D721Med (cell line): ENCODE results near the gene PCBP4.
A peak's percentile ranks its signal among the peaks of the same experiment; 100 is the strongest.

Experiments
- DNase-seq: peaks from one replicate; pipeline ENCODE4 v3.0.0; 2011; ENCODE audit warnings: low spot score; ENCODE audit not compliant: insufficient read length
- FAIRE-seq: peaks from 2 replicates; lab custom pipeline; 2011; peaks lifted over from hg19 to GRCh38; lab: Jason Lieb, UNC
- CTCF ChIP-seq: IDR thresholded peaks from 2 replicates; pipeline ENCODE4 v1.5.1; 2012; ENCODE audit warnings: mild to moderate bottlenecking, control low read depth; ENCODE audit not compliant: insufficient read depth; ENCODE audit errors: missing control alignments

PCBP4 gene

GRCh38 chr3:51977446-51978142, 10.3 kb upstream of the PCBP4 start:
- DNase-seq (no peak), FAIRE-seq (no peak)
- TF ChIP-seq CTCF = no peak

GRCh38 chr3:51975852-51976549, 8.7 kb upstream of the PCBP4 start:
- peak; percentile 16 for TF ChIP-seq CTCF
- FAIRE-seq (no peak), DNase-seq (no peak)

DNA sequence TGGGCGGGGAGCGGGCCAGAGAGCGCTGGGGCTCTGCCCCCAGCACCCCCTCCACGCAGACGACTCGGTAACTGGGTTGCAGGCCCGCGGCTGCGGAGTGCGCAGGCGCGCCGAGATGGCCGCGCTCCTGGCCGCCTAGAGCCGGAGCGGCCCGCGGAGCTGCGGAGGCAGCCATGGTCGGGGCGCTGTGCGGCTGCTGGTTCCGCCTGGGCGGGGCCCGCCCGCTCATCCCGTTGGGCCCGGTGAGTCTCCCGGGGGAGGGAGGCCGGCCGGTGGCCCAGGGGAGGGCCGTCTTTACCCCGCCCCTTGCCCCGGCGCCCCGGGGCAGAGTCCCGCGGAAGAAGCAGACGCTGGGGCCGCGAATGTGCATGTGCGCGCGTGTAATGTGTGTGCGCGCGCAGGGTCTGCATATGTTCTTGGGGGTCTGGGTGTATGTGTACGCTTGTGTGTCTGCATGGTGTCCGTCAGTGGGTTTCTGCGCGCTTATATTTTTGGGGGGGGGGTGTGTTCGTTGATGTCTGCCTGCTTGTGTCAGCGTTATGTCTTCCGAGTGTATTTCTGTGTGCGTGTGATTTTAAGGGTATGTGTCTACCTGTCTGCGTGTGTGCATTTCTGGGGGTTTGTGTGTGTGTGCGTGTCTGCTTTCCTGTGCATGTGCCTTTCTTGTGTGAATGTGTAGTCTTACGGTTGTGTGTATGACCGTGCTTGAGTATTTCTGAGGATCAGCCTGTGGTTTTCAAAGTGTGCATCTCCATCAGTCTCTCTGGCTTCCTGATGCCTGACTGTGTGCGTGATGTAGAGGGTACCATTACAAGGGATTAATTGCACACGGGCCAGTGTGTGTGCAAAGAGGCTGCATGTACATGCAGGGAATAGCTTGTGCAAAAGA, 8.0 kb upstream of the PCBP4 start, which contains the start of gene ABHD14A:
TSS of gene ABHD14A (plus strand) at position 102 of the 889 bp plus-strand sequence. CDS start at position 174, 72 bp downstream.
- FAIRE-seq (no peak), DNase-seq (no peak)

DNA sequence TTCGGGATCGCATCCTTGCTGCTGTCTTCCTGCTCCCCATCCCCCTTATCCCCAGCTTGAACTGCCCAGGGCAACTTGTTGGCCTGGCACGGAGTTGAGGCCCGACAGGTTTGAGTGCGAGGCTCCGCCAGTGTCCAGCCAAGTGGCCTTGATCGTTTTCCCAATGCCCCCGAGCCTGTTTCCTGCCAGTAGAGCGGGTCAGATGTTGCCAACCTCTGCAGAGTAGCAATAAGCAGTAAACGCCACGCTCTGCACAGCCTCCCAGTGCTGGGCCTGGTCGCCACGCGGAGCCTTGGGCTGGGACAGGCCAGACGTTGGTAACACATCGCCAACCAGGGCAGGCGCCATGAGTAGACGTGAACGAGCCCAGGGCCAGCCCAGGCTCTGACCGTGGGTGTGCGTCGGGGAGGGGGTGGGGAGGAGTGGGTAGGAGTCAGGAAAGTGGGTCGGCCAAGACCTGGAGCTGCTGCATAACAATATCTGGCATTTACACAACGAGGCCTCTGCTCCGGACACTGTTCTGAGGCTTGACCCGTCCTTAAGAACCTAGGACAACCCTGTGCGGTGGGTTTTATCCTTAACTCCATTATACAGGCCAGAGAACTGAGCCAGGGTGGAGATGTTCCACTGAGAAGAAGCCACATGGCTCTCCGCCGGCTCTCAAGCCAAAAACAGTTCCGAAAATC, 7.2 kb upstream of the PCBP4 start:
- no peak for TF ChIP-seq CTCF
- DNase-seq = no peak
- FAIRE-seq = no peak

More for the DNA sequence above, 8.0 kb upstream of the PCBP4 start, which contains the start of gene ABHD14A:
- no peak for TF ChIP-seq CTCF

DNA sequence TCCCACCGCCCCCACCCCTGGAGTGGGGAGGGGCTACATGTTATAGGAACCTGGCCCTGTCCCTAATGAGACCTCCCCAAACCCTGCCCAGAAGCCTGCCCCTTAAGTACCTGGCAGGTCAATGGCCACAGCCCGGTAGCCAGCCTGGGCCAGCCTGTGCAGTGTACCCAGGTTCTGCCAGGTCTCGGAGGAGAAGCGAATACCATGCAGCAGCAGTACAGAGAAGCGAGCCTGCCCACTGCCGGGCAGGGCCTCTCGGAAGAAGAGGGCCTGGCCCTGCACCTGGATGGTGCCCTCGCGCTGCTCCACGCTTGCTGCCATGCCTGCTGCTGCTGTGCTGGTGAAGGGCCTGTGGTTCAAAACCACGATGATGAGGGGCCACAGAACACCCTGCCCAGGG, 4.1 kb upstream of the PCBP4 start:
- no peak for FAIRE-seq
- TF ChIP-seq CTCF = no peak
- DNase-seq = no peak

GRCh38 chr3:51970606-51971300, 3.5 kb upstream of the PCBP4 start:
- no peak for TF ChIP-seq CTCF
- DNase-seq (no peak), FAIRE-seq (no peak)
